Panc1 (cell line): Measurements from ENCODE around the gene CTSD.

Source experiments
- POLR2AphosphoS5 ChIP-seq: IDR thresholded peaks from 2 replicates; pipeline ENCODE4 v1.6.1; 2012; ENCODE audit warnings: mild to moderate bottlenecking, low read depth, low read length, moderate library complexity
- SIN3A ChIP-seq: IDR thresholded peaks from 2 replicates; pipeline ENCODE4 v1.6.1; 2012; ENCODE audit warnings: low read depth, mild to moderate bottlenecking, low read length, moderate library complexity, borderline replicate concordance; ENCODE audit not compliant: insufficient read depth
- TF ChIP-seq, protein P1 (sequence below): fragments of 450-650 bp; IDR thresholded peaks from 2 replicates; pipeline ENCODE4 v1.5.1; 2017; ENCODE audit warnings: mild to moderate bottlenecking

DNA sequence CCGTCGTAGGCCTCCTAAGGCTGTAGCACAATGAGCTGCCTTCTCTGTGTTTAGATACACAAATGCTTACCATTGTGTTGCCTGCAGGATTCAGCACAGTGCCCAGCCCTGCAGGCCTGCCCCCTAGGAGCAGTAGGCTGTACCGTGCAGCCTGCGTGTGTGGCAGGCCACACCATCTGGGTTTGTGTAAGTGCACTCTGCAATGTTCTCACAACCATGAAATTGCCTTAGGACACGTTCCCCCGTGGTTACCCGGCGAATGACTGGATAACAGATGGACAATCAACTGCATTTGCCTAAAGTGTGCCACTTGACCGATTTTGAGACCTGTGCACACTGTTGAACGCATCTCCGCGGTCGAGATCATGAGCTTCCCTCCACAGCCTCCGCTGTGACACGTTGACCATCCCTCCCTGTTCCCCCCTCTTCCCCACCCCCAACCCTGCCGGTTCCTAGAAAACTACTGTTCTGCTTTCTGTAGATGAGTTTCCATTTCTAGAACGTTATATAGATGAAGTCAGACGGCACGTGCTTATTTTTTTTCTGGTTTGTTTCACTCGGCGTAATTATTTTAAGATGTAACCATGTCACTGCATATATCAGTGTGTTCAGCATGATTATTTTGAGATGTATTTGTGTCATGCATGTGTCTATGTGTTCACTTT is 22.2 kb upstream of the CTSD start:
- TF ChIP-seq, protein P1, sequence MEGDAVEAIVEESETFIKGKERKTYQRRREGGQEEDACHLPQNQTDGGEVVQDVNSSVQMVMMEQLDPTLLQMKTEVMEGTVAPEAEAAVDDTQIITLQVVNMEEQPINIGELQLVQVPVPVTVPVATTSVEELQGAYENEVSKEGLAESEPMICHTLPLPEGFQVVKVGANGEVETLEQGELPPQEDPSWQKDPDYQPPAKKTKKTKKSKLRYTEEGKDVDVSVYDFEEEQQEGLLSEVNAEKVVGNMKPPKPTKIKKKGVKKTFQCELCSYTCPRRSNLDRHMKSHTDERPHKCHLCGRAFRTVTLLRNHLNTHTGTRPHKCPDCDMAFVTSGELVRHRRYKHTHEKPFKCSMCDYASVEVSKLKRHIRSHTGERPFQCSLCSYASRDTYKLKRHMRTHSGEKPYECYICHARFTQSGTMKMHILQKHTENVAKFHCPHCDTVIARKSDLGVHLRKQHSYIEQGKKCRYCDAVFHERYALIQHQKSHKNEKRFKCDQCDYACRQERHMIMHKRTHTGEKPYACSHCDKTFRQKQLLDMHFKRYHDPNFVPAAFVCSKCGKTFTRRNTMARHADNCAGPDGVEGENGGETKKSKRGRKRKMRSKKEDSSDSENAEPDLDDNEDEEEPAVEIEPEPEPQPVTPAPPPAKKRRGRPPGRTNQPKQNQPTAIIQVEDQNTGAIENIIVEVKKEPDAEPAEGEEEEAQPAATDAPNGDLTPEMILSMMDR = no peak
- TF ChIP-seq POLR2AphosphoS5 (no peak), SIN3A (no peak)
